CD4-positive, alpha-beta T cell treated with Interleukin-15 for 1 hour (primary cell): ENCODE measurements around the gene LPAR1.

Experiments
- DNase-seq: peaks from one replicate; pipeline ENCODE4 v3.0.0-alpha.2; 2020

Gene LPAR1

DNA sequence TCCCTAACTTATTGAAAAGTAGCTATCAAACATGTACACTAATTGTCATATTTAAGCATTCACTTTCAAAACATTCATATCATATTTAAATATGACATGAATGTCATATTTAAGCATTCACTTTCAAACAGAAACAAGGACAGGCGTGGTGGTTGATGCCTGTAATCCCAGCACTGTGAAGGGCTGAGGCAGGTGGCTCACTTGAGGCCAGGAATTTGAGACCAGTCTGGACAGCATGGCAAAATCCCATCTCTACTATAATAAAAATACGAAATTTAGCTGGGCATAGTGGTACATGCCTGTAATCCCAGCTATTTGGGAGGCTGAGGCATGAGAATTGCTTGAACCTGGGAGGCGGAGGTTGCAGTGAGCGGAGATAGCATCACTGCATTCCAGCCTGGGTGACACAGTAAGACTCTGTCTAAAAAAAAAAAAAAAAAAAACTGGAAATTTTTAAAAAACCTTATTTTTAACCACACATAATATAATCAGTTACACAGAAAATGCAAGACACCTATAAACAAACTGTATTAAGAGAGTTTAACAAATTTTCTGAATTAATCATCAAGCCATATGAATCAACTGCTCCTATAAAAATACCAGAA, 88.1 kb downstream of the LPAR1 start:
- DNase-seq, result no peak

DNA sequence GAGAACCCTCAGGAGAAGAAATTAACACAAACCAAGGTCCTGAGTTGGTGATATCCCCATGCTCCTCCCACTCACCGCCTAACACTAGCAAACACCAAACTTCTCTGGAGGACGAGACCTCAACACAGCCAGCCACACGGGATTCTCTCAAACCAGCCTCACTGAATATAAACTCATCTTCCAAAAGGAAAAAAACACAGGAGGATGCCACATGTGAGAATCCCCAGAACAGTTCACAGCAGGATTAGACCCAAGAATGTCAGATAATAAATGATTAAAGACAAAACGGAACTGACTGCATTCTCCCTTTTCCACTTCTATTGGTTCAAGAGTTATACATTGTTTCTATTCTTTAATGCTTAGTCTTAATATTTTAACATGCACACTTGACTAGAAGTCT, 89.2 kb downstream of the LPAR1 start:
- no peak for DNase-seq

- DNase-seq, result no peak
Measured at GRCh38 chr9:110947491-110948044, 90.7 kb downstream of the LPAR1 start.

GRCh38 chr9:110942522-110942921, 95.7 kb downstream of the LPAR1 start:
- DNase-seq, result no peak

- no peak for DNase-seq
Measured at GRCh38 chr9:110940951-110941557, 97.2 kb downstream of the LPAR1 start.

GRCh38 chr9:110939573-110939972, 98.7 kb downstream of the LPAR1 start:
- DNase-seq, result no peak

DNA sequence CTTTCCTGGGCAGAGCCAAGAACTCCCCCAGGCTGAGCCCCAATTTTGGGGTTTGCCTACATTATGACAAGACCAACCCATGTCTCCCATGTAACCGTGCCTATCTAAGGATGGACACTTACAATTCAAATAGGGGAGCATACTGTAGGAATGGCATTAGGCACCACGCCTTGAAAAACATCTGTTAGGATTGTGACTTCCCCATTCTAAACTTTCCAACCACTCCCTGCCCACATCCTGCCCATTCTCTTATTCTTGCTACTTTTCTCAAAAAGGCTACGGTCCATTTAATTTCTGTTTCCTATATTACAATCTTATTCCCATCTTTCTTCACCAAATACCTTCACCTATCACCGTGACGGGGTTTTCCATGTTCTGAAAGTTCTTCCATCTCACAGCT, 99.2 kb downstream of the LPAR1 start:
- DNase-seq, result no peak

- no peak for DNase-seq
Measured at GRCh38 chr9:110938242-110938641, 100.0 kb downstream of the LPAR1 start.

DNA sequence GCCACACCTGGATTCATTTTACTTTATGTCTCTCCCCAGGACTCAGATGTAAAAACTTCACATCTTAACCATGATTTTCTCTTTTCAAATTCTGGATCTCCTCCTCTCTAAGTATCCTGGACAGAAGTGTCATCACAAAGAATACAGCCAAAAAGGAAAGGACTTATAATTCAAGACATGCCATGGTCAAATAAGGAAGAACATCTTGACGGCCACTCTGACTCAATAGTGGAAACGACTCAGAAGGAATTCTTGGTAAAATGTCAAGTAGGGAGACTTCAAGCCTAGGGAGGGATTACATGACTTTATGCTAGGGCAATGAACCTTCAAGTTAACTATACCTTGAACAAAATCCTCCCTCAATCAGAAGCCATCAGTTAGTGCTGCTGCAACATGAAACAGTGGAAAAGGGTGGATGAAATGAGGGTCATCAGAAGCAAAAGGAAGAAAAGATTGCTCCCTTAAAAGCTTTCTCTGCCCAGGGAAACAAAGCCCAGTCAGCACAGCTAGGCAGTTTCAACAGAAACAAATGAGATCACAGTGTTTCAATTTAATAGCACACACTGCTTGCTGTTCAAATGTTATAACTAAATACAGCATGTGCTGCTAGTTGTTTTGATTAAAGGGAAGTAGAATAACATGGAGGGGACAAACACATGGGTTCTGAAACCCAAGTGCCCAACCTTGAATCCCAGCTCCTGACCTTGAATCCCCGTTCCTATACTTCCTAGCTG, 101.4 kb downstream of the LPAR1 start:
- no peak for DNase-seq

DNA sequence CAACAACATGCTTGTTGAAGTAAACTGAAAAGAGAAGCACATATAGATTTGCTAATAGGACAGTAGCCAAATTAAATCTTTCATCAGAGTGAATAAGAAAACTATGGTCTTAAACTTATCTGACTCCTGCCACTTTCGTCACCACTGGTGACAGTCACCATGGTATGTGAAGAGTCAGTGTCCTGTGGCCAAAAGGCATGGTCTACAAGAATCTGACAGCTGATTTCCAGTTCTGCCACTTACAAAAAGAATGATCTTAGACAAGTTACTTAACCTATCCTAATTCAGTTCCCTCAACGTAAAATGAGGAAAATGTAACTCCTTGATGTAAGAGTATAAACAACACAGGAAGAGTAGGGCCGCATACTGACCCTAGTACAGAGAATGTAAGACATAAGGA, 102.0 kb downstream of the LPAR1 start:
- DNase-seq, result no peak

GRCh38 chr9:110935829-110936228, 102.4 kb downstream of the LPAR1 start:
- DNase-seq, result no peak

DNA sequence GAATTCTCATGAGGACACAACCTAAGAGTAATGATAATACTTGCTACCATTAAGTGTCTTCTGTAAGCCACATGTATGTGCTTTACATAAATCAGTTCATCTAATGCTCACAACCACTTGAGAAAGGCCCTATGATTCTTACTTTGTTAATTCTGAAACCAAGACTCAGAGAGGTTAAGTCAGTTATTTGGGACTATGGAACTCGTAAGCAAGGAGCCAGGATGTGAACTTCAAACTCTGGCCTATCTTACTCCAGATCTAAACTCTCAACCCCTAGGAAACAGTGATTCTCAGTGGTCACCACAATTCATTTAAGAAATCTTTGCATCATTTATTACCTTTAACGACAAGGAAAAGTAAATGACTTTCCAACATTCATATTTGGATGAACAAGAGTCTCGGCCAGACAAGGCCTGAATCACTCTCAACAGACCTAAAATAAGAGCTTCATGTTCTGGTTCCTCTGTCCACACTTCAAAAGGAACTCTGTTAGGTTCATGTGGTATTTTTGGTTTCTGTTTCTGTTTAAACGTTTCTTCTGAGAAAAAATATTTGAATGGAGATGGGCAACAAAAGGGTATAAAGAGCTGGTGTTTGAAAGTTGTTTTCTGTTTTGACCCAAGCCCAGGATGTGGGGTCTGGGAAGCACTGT, 104.8 kb downstream of the LPAR1 start:
- DNase-seq, result no peak

- no peak for DNase-seq
Measured at GRCh38 chr9:110932863-110933262, 105.4 kb downstream of the LPAR1 start.

GRCh38 chr9:110928599-110928998, 109.7 kb downstream of the LPAR1 start:
- DNase-seq, result no peak

- DNase-seq, result no peak
Measured at GRCh38 chr9:110926828-110927487, 111.3 kb downstream of the LPAR1 start.

DNA sequence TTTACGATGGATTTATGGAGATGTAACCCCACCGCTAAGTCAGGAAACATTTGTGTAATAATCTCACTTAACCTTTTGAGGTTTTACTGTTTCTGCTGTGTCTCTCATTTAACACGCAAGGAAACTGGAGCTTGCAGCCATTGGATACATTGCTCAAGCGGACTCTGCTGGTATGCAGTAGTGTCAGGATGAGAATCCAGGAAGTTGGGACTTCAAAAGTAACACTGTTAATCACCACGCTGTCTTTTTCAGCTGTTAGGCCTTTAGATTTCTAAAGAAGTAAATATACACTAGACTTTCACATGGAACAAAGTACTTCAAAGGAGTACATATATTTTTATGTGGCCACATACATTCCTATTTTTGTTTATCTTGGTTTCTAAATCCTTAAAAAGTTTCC, 114.7 kb downstream of the LPAR1 start:
- no peak for DNase-seq

GRCh38 chr9:110922145-110922544, 116.1 kb downstream of the LPAR1 start:
- DNase-seq, result no peak

- DNase-seq, result no peak
Measured at GRCh38 chr9:110921705-110922104, 116.6 kb downstream of the LPAR1 start.

GRCh38 chr9:110919609-110920008, 118.7 kb downstream of the LPAR1 start:
- no peak for DNase-seq

- no peak for DNase-seq
Measured at GRCh38 chr9:110919050-110919435, 119.2 kb downstream of the LPAR1 start.

DNA sequence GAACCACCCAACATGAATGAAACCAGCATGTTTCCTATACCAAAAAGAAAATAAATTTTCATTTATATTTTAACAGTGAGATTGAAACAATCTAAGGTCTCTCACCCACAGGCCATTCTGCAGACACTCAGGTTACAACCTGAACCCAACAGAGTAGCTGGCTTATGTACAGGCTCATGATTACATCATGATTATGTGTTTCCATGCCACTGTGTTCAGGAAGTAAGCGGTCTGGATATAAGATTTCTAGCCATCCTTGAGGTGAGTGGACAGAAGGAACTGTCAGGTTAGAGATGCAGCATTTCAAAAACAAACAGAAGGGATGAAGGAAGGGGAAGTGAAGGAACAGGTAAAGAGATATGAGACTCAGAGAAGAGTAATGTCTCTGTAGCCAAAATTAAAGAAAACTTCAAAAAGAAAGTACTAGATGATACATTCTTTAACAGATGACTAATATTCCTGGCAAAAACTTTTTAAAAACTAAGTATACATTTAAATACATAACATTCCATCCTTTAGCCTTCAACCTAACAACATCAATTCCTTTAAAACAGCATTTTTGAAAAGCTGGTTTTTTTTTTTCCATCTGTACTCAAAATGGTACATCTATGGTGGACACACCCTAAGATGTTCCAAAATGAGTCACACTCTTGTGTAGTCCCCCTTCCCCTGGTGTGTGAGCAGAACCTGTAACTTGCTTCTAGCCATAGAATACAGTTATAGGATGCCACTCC, 119.8 kb downstream of the LPAR1 start:
- DNase-seq, result no peak

DNA sequence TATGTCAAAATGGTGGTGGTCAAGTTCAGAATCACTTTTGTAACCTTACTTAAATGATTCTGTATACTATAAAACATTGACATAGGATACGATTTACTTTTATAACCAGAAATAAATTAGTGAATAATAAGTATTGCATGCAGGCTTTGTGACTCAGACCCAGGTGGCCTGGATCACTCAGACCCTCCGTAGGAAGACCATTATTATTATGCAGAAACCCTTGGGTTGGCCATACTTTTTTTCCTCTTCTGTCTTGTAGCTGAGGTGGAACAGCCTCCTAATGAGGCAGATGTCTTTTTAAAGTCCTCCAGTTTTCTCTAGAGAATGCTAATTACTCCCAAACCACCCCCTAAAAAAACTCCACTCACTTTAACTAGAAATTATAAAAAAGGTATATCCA, 121.9 kb downstream of the LPAR1 start:
- no peak for DNase-seq
